OCI-LY7 (cell line): ENCODE measurements around the gene MMP23B.

Experiments
- EZH2phosphoT487 ChIP-seq: fragments of 200-600 bp; sonication (generic); IDR thresholded peaks from 2 replicates; pipeline ENCODE4 v1.6.1; 2018; ENCODE audit warnings: low read depth, borderline replicate concordance, mild to moderate bottlenecking, mixed run types, antibody characterized with exemption, low read length, moderate library complexity, mixed read lengths
- TF ChIP-seq, protein P1 (sequence below): fragments of 200-600 bp; sonication (generic); conservative IDR thresholded peaks from 2 replicates; pipeline ENCODE4 v1.5.1; 2014; ENCODE audit warnings: mild to moderate bottlenecking, antibody characterized with exemption, low read length, moderate library complexity, mixed read lengths

DNA sequence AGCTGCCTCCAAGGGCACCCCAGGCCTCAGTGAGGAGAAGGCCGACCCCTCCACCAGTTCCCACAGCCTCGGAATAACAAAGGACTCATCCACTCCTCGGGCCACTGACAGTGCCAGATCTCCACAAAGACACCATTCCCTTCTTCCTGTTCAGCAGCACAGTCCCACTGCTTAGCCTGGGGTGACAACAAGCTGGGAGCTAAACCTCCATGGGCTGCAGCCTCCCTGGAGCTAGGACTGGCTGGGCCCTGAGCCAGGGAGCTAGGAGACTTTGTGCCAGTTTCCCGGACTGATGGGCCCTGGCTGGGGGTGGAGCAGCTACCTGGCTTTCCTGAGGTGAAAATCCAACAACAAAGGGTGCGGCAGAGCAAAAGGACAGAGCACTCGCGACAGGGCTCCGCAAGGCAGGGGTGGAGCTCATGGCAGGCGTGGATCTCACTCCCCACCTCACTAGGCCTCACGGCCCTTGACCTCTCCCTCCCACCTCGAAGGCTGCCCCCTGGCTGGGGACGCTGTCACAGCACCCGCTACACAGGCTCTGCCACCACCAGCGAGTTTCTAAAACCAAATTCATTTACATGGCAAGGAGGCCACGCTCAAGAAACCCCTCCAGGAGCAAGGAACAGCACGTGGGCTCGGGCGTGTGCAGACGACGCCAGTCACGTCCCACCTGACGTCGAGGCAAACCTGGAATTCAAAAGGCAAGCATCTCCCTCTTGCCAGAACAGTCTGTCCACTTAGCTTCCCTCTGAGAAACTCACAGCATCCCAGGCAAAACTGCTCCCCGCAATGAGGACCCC lies 46.8 kb downstream of the MMP23B start:
- TF ChIP-seq, protein P1, sequence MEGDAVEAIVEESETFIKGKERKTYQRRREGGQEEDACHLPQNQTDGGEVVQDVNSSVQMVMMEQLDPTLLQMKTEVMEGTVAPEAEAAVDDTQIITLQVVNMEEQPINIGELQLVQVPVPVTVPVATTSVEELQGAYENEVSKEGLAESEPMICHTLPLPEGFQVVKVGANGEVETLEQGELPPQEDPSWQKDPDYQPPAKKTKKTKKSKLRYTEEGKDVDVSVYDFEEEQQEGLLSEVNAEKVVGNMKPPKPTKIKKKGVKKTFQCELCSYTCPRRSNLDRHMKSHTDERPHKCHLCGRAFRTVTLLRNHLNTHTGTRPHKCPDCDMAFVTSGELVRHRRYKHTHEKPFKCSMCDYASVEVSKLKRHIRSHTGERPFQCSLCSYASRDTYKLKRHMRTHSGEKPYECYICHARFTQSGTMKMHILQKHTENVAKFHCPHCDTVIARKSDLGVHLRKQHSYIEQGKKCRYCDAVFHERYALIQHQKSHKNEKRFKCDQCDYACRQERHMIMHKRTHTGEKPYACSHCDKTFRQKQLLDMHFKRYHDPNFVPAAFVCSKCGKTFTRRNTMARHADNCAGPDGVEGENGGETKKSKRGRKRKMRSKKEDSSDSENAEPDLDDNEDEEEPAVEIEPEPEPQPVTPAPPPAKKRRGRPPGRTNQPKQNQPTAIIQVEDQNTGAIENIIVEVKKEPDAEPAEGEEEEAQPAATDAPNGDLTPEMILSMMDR = peak; percentile 89
- no peak for TF ChIP-seq EZH2phosphoT487
